Measurements from ENCODE around the gene INHBA.

GRCh38 chr7:41732843-41733306 lies 30.0 kb upstream of the INHBA start:
- no peak for TF ChIP-seq CTCF (IDR thresholded peaks at IDR 0.05; ENCODE audit: insufficient read depth, low read depth, low read length)
- no peak for TF ChIP-seq EZH2 (IDR thresholded peaks at IDR 0.05; ENCODE audit: insufficient read depth, low read length)
